Coronary artery (tissue), 2 donors: ENCODE measurements around the gene RSBN1.
"Not testable (repeated sequence)": the region's sequence is repeated elsewhere in the genome, so short reads cannot be mapped to it uniquely, and the experiment has no call there.

Experiments
- DNase-seq: peaks from one replicate; pipeline ENCODE4 v3.0.0-alpha.2; 2017; ENCODE audit warnings: low spot score
- H3K27ac ChIP-seq, 2 donors: fragments of 200-600 bp; sonication (generic); one replicate each; pipeline ENCODE4 v1.5.1; 2016 to 2019
- H3K4me3 ChIP-seq: fragments of 200-600 bp; sonication (generic); 2 replicates; pipeline ENCODE4 v1.5.1; 2016; ENCODE audit warnings: mild to moderate bottlenecking, moderate library complexity
- CTCF ChIP-seq: fragments of 200-600 bp; sonication (generic); IDR thresholded peaks from one replicate; pipeline ENCODE4 v1.5.1; 2019; ENCODE audit warnings: antibody characterized with exemption

RSBN1 gene

GRCh38 chr1:113756461-113756860, 55.8 kb downstream of the RSBN1 start:
- Histone ChIP-seq H3K27ac (no peak overlapping the region), H3K4me3 (no peak overlapping the region)
- no peak for TF ChIP-seq CTCF
- no peak for DNase-seq

- DNase-seq, H3K4me3 ChIP-seq, H3K27ac ChIP-seq: not testable (repeated sequence)
These were observed 58.9 kb downstream of the RSBN1 start for GRCh38 chr1:113753333-113753732.

- no peak for TF ChIP-seq CTCF
- no peak overlapping the region for H3K4me3 ChIP-seq
- DNase-seq, result no peak
- no peak overlapping the region for H3K27ac ChIP-seq
These were observed 60.8 kb downstream of the RSBN1 start for GRCh38 chr1:113751516-113751915.

GRCh38 chr1:113751114-113751513, 61.2 kb downstream of the RSBN1 start:
- TF ChIP-seq CTCF, result no peak
- Histone ChIP-seq H3K27ac (no peak overlapping the region), H3K4me3 (no peak overlapping the region)
- no peak for DNase-seq

GRCh38 chr1:113749402-113749801, 62.9 kb downstream of the RSBN1 start:
- TF ChIP-seq CTCF, result no peak
- no peak for DNase-seq
- Histone ChIP-seq H3K4me3 (no peak overlapping the region), H3K27ac (no peak overlapping the region)

- no peak for TF ChIP-seq CTCF
- Histone ChIP-seq H3K4me3 (no peak overlapping the region), H3K27ac (no peak overlapping the region)
- DNase-seq, result no peak
These were observed 64.9 kb downstream of the RSBN1 start for GRCh38 chr1:113747376-113747775.

- TF ChIP-seq CTCF, result no peak
- Histone ChIP-seq H3K27ac (no peak overlapping the region), H3K4me3 (no peak overlapping the region)
- DNase-seq, result no peak
These were observed 66.9 kb downstream of the RSBN1 start for GRCh38 chr1:113745425-113745824.

GRCh38 chr1:113744114-113744513, 68.2 kb downstream of the RSBN1 start:
- DNase-seq, result no peak
- Histone ChIP-seq H3K27ac (no peak overlapping the region), H3K4me3 (no peak overlapping the region)
- TF ChIP-seq CTCF, result no peak
